Measurements from ENCODE around the gene ABCD4.
A peak's percentile ranks its signal among the peaks of the same experiment; 100 is the strongest.
"Not testable (repeated sequence)": the region's sequence is repeated elsewhere in the genome, so short reads cannot be mapped to it uniquely, and the experiment has no call there.

ABCD4 gene

GRCh38 chr14:74302634-74303569 is at the start of gene ABCD4:
Gene ABCD4, minus strand, starts transcription at chr14:74302934. Its CDS starts 22 bp downstream, at chr14:74302912.
- DNase-seq (ENCODE audit: low read depth), result peak; percentile 81

GRCh38 chr14:74350928-74351323 is 48.2 kb upstream of the ABCD4 start:
- no peak for DNase-seq (ENCODE audit: low read depth)

- no peak for DNase-seq (ENCODE audit: low read depth)
These were observed 47.6 kb upstream of the ABCD4 start for GRCh38 chr14:74350211-74350927.

- DNase-seq (ENCODE audit: low read depth), result no peak
These were observed 47.0 kb upstream of the ABCD4 start for GRCh38 chr14:74349757-74350156.

GRCh38 chr14:74348735-74349463 is 46.2 kb upstream of the ABCD4 start:
- DNase-seq (ENCODE audit: low read depth), result no peak

GRCh38 chr14:74348241-74348734 is 45.6 kb upstream of the ABCD4 start, which contains the start of gene VRTN:
Gene VRTN, plus strand, starts transcription at chr14:74348471. Its CDS starts 8,313 bp downstream, at chr14:74356784.
- DNase-seq (ENCODE audit: low read depth), result no peak

GRCh38 chr14:74347795-74348100 is 45.0 kb upstream of the ABCD4 start:
- DNase-seq (ENCODE audit: low read depth), result no peak

GRCh38 chr14:74347097-74347794 is 44.5 kb upstream of the ABCD4 start:
- no peak for DNase-seq (ENCODE audit: low read depth)

GRCh38 chr14:74346341-74346740 is 43.6 kb upstream of the ABCD4 start:
- no peak for DNase-seq (ENCODE audit: low read depth)

GRCh38 chr14:74333909-74334308 is 31.2 kb upstream of the ABCD4 start:
- no peak for DNase-seq (ENCODE audit: low read depth)

GRCh38 chr14:74329950-74330552 is 27.3 kb upstream of the ABCD4 start:
- DNase-seq (ENCODE audit: low read depth), result not testable (repeated sequence)

GRCh38 chr14:74326369-74327152 is 23.8 kb upstream of the ABCD4 start:
- no peak for DNase-seq (ENCODE audit: low read depth)

- no peak for DNase-seq (ENCODE audit: low read depth)
These were observed 22.7 kb upstream of the ABCD4 start for GRCh38 chr14:74325446-74325845.

GRCh38 chr14:74324931-74325361 is 22.2 kb upstream of the ABCD4 start:
- DNase-seq (ENCODE audit: low read depth), result no peak

- DNase-seq (ENCODE audit: low read depth), result no peak
These were observed 11.8 kb upstream of the ABCD4 start for GRCh38 chr14:74314576-74314975.

- no peak for DNase-seq (ENCODE audit: low read depth)
These were observed 10.9 kb upstream of the ABCD4 start for GRCh38 chr14:74313601-74314000.

GRCh38 chr14:74312161-74312560 is 9.4 kb upstream of the ABCD4 start:
- DNase-seq (ENCODE audit: low read depth), result no peak

- no peak for DNase-seq (ENCODE audit: low read depth)
These were observed 6.6 kb upstream of the ABCD4 start for GRCh38 chr14:74309125-74310022.

- DNase-seq (ENCODE audit: low read depth), result no peak
These were observed 6.0 kb upstream of the ABCD4 start for GRCh38 chr14:74308695-74309094.
